ENCODE data around the gene ZFYVE28.

GRCh38 chr4:2432991-2433530, 14.6 kb upstream of the ZFYVE28 start:
- TF ChIP-seq POLR2A (IDR thresholded peaks at IDR 0.05), result no peak
- no peak for TF ChIP-seq CTCF (IDR thresholded peaks at IDR 0.05)

All from Peyer's patch (tissue), 4 donors.